ENCODE data around the gene SND1.

The SND1 gene

DNA sequence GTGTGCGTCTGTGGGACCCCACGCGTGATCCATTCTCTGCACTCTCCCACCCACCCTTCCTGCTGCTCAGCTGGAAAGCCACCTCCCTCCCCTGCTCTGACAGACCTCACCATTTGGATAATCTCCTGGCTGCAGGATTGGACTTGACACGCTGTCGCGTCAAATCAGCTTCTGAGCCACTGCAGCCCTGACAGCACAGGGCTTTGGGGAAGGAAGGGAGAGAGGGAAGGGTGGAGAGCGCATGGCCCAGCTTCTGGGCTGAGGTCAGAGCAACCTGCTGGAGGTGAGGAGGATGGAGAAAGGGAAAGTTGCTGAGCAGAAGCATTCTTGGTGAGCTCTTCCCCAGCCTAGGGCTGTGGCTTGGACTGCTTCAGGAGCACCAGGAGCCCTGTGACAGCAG is 428.2 kb downstream of the SND1 start:
- Histone ChIP-seq H3K4me1 (ENCODE audit: insufficient read depth, poor library complexity, severe bottlenecking) (no peaks in the 10 kb centered on the region), H3K36me3 (ENCODE audit: low read depth) (peaks cover 10% of the 10 kb centered on the region), H3K27ac (ENCODE audit: poor library complexity, severe bottlenecking) (no peak overlapping the region), H3K27me3 (ENCODE audit: insufficient read depth, poor library complexity, severe bottlenecking) (no peaks in the 10 kb centered on the region), H3K4me3 (ENCODE audit: severe bottlenecking) (no peak overlapping the region), H3K9me3 (ENCODE audit: severe bottlenecking) (no peaks in the 10 kb centered on the region)
- no peak for DNase-seq (ENCODE audit: low spot score)
- ATAC-seq (ENCODE audit: low read depth): no peak
- TF ChIP-seq, protein P1, sequence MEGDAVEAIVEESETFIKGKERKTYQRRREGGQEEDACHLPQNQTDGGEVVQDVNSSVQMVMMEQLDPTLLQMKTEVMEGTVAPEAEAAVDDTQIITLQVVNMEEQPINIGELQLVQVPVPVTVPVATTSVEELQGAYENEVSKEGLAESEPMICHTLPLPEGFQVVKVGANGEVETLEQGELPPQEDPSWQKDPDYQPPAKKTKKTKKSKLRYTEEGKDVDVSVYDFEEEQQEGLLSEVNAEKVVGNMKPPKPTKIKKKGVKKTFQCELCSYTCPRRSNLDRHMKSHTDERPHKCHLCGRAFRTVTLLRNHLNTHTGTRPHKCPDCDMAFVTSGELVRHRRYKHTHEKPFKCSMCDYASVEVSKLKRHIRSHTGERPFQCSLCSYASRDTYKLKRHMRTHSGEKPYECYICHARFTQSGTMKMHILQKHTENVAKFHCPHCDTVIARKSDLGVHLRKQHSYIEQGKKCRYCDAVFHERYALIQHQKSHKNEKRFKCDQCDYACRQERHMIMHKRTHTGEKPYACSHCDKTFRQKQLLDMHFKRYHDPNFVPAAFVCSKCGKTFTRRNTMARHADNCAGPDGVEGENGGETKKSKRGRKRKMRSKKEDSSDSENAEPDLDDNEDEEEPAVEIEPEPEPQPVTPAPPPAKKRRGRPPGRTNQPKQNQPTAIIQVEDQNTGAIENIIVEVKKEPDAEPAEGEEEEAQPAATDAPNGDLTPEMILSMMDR (IDR thresholded peaks at IDR 0.05; ENCODE audit: poor library complexity, severe bottlenecking): no peak

DNA sequence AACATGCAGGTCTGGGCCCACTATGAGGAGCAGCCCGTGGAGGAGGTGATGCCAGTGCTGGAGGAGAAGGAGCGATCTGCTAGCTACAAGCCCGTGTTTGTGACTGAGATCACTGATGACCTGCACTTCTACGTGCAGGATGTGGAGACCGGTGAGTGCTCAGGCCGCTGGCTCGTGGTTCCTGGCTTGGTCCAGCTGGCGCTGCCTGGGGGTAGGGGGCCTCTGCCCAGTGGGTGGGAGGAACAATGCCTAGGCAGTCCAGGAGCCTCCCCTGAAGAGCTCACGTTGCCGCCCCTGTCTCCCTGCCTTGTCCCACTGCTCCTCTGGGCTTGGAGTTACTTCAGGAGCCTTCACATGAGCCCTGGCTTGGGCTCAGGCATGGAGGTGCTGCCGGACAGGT is 429.4 kb downstream of the SND1 start:
- ATAC-seq (ENCODE audit: low read depth) (no peak), DNase-seq (ENCODE audit: low spot score) (no peak)
- Histone ChIP-seq H3K9me3 (ENCODE audit: severe bottlenecking) (no peaks in the 10 kb centered on the region), H3K4me3 (ENCODE audit: severe bottlenecking) (no peak overlapping the region), H3K27ac (ENCODE audit: poor library complexity, severe bottlenecking) (no peak overlapping the region), H3K4me1 (ENCODE audit: insufficient read depth, poor library complexity, severe bottlenecking) (no peaks in the 10 kb centered on the region), H3K27me3 (ENCODE audit: insufficient read depth, poor library complexity, severe bottlenecking) (no peaks in the 10 kb centered on the region), H3K36me3 (ENCODE audit: low read depth) (peaks cover 19% of the 10 kb centered on the region)
- TF ChIP-seq, protein P1 (IDR thresholded peaks at IDR 0.05; ENCODE audit: poor library complexity, severe bottlenecking): no peak

DNA sequence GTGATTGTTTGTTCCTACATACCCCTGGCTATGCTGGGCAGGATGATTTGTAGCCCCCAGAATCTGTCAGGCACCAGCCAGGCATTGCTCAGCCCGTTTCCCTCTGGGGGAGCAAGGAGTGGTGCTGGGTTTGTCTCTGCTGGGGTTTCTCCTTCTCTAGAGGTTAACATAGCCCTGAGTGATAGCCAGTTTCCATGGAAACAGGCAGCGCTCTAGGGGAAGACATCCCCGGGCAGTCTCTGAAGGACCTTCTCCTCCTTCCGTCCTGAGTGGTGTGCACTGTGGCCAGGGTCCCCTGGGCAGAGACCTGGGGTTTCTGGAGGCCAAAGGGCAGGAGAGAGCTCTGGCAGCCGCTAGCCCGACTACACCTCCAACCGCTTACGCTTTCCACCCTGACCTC is 429.8 kb downstream of the SND1 start:
- Histone ChIP-seq H3K27me3 (ENCODE audit: insufficient read depth, poor library complexity, severe bottlenecking) (no peaks in the 10 kb centered on the region), H3K36me3 (ENCODE audit: low read depth) (peaks cover 19% of the 10 kb centered on the region)

DNA sequence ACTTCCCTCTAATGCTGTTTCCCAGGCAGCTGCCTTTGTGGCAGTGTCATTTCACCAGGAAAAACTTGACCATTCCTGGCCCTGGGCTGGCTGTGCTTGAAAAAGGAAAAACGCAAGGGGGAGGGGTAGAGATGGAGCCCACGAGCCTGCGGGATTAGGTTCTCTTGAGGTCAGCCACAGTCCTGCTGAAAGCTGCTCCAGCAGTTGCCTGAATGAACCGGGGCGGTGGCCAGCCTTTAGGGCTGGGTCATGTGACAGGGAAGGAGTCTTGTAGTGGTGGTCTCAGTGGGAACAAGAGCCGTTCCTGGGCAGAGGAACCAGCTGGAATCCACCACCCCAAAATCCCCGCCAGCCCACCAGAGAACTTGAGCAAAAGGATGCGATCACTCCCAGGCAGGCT is 430.4 kb downstream of the SND1 start:
- no peaks in the 10 kb centered on the region for H3K27me3 ChIP-seq (ENCODE audit: insufficient read depth, poor library complexity, severe bottlenecking)
- DNase-seq (ENCODE audit: low spot score) (no peak), ATAC-seq (ENCODE audit: low read depth) (no peak)
- TF ChIP-seq, protein P1 (IDR thresholded peaks at IDR 0.05; ENCODE audit: poor library complexity, severe bottlenecking): no peak
- peaks cover 19% of the 10 kb centered on the region for H3K36me3 ChIP-seq (ENCODE audit: low read depth)
- H3K9me3 ChIP-seq (ENCODE audit: severe bottlenecking): no peaks in the 10 kb centered on the region
- H3K4me1 ChIP-seq (ENCODE audit: insufficient read depth, poor library complexity, severe bottlenecking): no peaks in the 10 kb centered on the region
- no peak overlapping the region for H3K27ac ChIP-seq (ENCODE audit: poor library complexity, severe bottlenecking)
- no peak overlapping the region for H3K4me3 ChIP-seq (ENCODE audit: severe bottlenecking)

More for the DNA sequence above, 429.8 kb downstream of the SND1 start:
- H3K4me1 ChIP-seq (ENCODE audit: insufficient read depth, poor library complexity, severe bottlenecking): no peaks in the 10 kb centered on the region
- DNase-seq (ENCODE audit: low spot score) (no peak), ATAC-seq (ENCODE audit: low read depth) (no peak)
- no peak overlapping the region for H3K4me3 ChIP-seq (ENCODE audit: severe bottlenecking)
- TF ChIP-seq, protein P1 (IDR thresholded peaks at IDR 0.05; ENCODE audit: poor library complexity, severe bottlenecking): no peak
- H3K27ac ChIP-seq (ENCODE audit: poor library complexity, severe bottlenecking): no peak overlapping the region
- no peaks in the 10 kb centered on the region for H3K9me3 ChIP-seq (ENCODE audit: severe bottlenecking)

DNA sequence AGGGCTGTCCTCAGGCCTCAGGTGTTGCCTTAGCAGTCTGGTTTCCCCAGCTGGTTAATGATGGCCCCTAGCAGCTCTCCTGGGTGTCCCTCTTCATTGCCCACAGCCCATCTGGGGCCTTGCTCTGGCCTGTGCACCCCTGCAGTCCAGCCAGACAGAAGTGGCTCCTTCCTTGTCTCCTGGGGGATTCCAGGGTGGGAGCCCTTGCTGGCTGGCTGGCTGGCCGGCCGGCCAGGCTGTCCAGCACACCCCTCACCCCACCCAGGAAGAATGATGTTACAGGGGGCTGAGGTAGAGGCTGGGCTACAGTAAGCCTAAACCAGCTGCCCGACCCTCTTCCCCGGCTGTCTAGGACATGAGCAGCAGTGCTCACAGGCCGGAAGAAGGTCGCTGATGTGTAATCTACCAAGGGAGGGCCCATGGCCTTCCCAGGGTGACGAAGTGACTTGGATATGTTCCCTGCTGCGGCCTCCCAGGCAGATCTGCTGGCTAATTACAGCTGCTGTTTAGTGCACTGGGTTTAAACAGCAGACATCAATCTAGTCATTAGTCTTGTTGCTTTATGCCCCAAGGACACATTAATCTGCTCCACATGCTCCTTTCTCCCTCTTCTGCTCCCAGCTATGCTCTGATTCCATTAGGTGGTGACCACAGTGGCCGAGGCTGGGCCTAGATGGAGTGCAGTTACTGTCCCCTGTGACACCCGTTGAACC is 433.1 kb downstream of the SND1 start:
- ATAC-seq (ENCODE audit: low read depth): no peak
- Histone ChIP-seq H3K9me3 (ENCODE audit: severe bottlenecking) (no peaks in the 10 kb centered on the region), H3K27ac (ENCODE audit: poor library complexity, severe bottlenecking) (no peak overlapping the region), H3K27me3 (ENCODE audit: insufficient read depth, poor library complexity, severe bottlenecking) (no peaks in the 10 kb centered on the region), H3K4me1 (ENCODE audit: insufficient read depth, poor library complexity, severe bottlenecking) (no peaks in the 10 kb centered on the region), H3K36me3 (ENCODE audit: low read depth) (peaks cover 31% of the 10 kb centered on the region), H3K4me3 (ENCODE audit: severe bottlenecking) (no peak overlapping the region)
- DNase-seq (ENCODE audit: low spot score): no peak
- TF ChIP-seq, protein P1 (IDR thresholded peaks at IDR 0.05; ENCODE audit: poor library complexity, severe bottlenecking): no peak
